ENCODE data around the gene ALG6.

Gene ALG6

GRCh38 chr1:63407002-63407401, 39.6 kb downstream of the ALG6 start:
- H3K36me3 ChIP-seq = peaks cover 46% of the 10 kb centered on the region
- no peaks in the 10 kb centered on the region for H3K9me3 ChIP-seq
- no peak for TF ChIP-seq CTCF (IDR thresholded peaks at IDR 0.05)
- no peaks in the 10 kb centered on the region for H3K27me3 ChIP-seq
- no peak overlapping the region for H3K4me3 ChIP-seq (ENCODE audit: low read depth in 1 of 2, low read length in 1 of 2)
- H3K4me1 ChIP-seq (ENCODE audit: control insufficient read depth in 1 of 2, insufficient read depth in 1 of 2, low read depth in 1 of 2, low read length in 1 of 2) = no peaks in the 10 kb centered on the region
- no peak overlapping the region for H3K27ac ChIP-seq

DNA sequence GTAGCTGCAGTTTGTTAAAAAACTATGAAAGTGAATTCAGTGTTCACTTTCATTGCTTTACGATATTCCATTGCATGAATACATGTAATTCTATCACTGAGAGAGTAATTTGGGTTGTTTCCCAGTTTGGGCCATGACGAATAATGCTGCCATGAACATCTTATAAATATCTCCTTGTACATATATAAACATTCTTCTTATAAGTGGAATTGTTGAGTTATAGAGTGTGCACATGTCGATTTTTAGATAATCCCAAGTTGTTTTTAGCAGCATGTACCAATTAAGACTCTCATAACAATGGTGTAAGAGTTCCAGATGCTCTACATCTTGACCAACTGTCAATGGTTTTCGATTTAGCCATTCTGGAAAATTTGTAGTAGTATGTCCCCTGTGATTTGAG, 40.9 kb downstream of the ALG6 start:
- no peak overlapping the region for H3K27ac ChIP-seq
- no peaks in the 10 kb centered on the region for H3K27me3 ChIP-seq
- H3K4me1 ChIP-seq (ENCODE audit: control insufficient read depth in 1 of 2, insufficient read depth in 1 of 2, low read depth in 1 of 2, low read length in 1 of 2) = no peaks in the 10 kb centered on the region
- no peak overlapping the region for H3K4me3 ChIP-seq (ENCODE audit: low read depth in 1 of 2, low read length in 1 of 2)
- H3K36me3 ChIP-seq = peaks cover 51% of the 10 kb centered on the region
- no peak for TF ChIP-seq CTCF (IDR thresholded peaks at IDR 0.05)
- H3K9me3 ChIP-seq = no peaks in the 10 kb centered on the region

DNA sequence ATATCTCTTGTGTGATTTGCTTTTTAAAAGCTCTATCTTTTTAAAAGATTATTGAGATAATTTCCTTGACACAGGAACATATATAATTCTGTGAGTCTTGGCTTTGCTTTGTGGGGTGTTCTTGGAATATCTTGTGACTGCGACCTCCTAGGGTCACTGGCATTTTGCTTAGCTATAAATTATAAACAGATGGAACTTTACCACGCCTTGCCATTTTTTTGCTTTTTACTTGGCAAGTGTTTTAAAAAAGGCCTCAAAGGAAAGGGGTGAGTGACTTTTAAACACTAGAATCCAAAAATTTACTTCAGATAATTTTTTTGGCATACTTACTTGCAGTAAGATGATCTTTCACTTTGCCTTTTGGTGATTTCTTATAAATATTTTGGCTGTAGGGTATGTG, 43.6 kb downstream of the ALG6 start:
- Histone ChIP-seq H3K27ac (no peak overlapping the region), H3K36me3 (peaks cover 45% of the 10 kb centered on the region), H3K4me1 (ENCODE audit: control insufficient read depth in 1 of 2, insufficient read depth in 1 of 2, low read depth in 1 of 2, low read length in 1 of 2) (no peaks in the 10 kb centered on the region), H3K27me3 (no peaks in the 10 kb centered on the region), H3K4me3 (ENCODE audit: low read depth in 1 of 2, low read length in 1 of 2) (no peak overlapping the region), H3K9me3 (no peaks in the 10 kb centered on the region)
- no peak for TF ChIP-seq CTCF (IDR thresholded peaks at IDR 0.05)

DNA sequence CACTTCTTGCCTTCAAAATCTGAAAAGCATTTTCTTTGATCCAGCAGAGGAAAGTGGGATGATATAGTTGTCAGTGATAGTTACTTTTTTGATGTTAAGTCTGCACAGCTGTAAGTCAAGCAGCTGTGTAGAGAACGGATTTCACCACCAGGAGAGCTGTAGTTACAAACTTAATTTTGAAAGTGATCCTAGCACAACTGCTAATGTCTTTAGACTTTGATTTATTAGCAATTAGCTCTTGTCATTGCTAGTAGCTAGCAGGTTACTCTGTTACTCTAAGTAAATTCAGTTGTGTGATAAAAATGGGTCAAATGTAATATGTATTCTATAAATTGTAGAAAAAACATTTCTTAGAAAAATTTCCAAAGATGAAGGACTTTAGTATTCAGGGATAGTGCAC, 46.0 kb downstream of the ALG6 start:
- H3K27ac ChIP-seq = no peak overlapping the region
- peaks cover 31% of the 10 kb centered on the region for H3K36me3 ChIP-seq
- no peaks in the 10 kb centered on the region for H3K27me3 ChIP-seq
- no peaks in the 10 kb centered on the region for H3K9me3 ChIP-seq
- H3K4me1 ChIP-seq (ENCODE audit: control insufficient read depth in 1 of 2, insufficient read depth in 1 of 2, low read depth in 1 of 2, low read length in 1 of 2) = no peaks in the 10 kb centered on the region
- no peak for TF ChIP-seq CTCF (IDR thresholded peaks at IDR 0.05)
- no peak overlapping the region for H3K4me3 ChIP-seq (ENCODE audit: low read depth in 1 of 2, low read length in 1 of 2)

- no peaks in the 10 kb centered on the region for H3K9me3 ChIP-seq
- no peak overlapping the region for H3K27ac ChIP-seq
- no peak for TF ChIP-seq CTCF (IDR thresholded peaks at IDR 0.05)
- H3K27me3 ChIP-seq = no peaks in the 10 kb centered on the region
- H3K36me3 ChIP-seq = peaks cover 30% of the 10 kb centered on the region
- no peak overlapping the region for H3K4me3 ChIP-seq (ENCODE audit: low read depth in 1 of 2, low read length in 1 of 2)
- no peaks in the 10 kb centered on the region for H3K4me1 ChIP-seq (ENCODE audit: control insufficient read depth in 1 of 2, insufficient read depth in 1 of 2, low read depth in 1 of 2, low read length in 1 of 2)
Observed at GRCh38 chr1:63414691-63415365, 47.4 kb downstream of the ALG6 start.

Data from neutrophil (primary cell).